Heart left ventricle (tissue), 13 donors: ENCODE results near the gene PTPRN2.

Experiments used
- CTCF ChIP-seq, 12 donors: fragments of 200-600 bp; sonication (generic) in 4 of 12; IDR thresholded peaks; one replicate each; pipeline versions ENCODE4 v1.5.0 to v1.8.0; 2018 to 2022; ENCODE audit warnings: antibody characterized with exemption in 12 of 12, mild to moderate bottlenecking in 5 of 12
- POLR2A ChIP-seq, 2 donors: fragments of 450-650 bp; IDR thresholded peaks; one replicate each; pipeline ENCODE4 v1.6.1; 2017; ENCODE audit warnings: antibody characterized with exemption in 2 of 2, mild to moderate bottlenecking in 2 of 2, moderate library complexity in 2 of 2
- donor health status: ischemic (EF 13 %, LVEDD 7.1; RV severe dilation, severe dysfunction).
- donor health status: DM: no; HTN: yes; CAD: no.
- donor health status: DM: no; HTN: no; CAD: no.
- donor health status: ischemic (EF 25% LVEDD 6.9; RV normal size, moderate dysfunction).
- donor health status: ischemic (EF 25% LVEDD 5.7; RV mildly dilated, moderate dysfunction).
- donor health status: ischemic (EF 35%, LVEDD 5.7; RV mildly dilated, moderate dysfunction).
- donor health status: nonischemic (EF 11% LVEDD 7.7; RV severe dilation, severe dysfunction).
- donor health status: DM: yes; HTN: yes; CAD: no.
- donor health status: PGD.
- donor health status: ischemic (EF 29% LVEDD 5.4; RV normal size, mild dysfunction).
- donor health status: nonischemic (EF 23%, LVEDD 6.1; RV moderate dilation, normal function).

GRCh38 chr7:158411232-158411950 is 176.2 kb downstream of the PTPRN2 start:
- no peak for TF ChIP-seq CTCF (IDR thresholded peaks at IDR 0.05)
- TF ChIP-seq POLR2A (IDR thresholded peaks at IDR 0.05) = no peak
